ENCODE results near the gene SYT12.

DNA sequence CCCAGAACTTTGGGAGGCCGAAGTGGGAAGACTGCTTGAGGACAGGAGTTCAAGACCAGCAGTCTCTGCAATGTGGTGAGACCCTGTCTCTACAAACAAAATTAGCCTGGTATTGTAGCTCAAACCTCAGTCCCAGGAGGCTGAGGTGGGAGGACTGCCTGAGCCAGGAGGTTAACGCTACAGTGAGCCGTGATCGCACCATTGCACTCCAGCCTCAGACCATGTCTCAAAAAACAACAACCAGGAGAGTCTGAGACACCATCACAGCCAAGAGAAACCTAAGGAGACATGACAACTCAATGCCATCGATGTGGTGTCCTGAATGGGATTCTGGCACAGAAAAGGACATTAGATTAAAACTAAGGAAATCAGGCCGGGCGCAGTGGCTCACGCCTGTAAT, 67.8 kb downstream of the SYT12 start:
- TF ChIP-seq POLR2A (IDR thresholded peaks at IDR 0.05; ENCODE audit: insufficient read depth in 1 of 2, low read depth in 2 of 2, low read length in 2 of 2) (no peak), SAP130 (CRISPR knock-in tag; IDR thresholded peaks at IDR 0.05; ENCODE audit: low read depth) (no peak)

All from HepG2 (cell line).